GM12891 (cell line): ENCODE measurements around the gene ROCK2. TPM values are rescaled to one million over a fixed set of nuclear protein-coding genes. Genes with fewer than 3 reads are reported as not detected.

Experiments
- DNase-seq: peaks from one replicate; pipeline ENCODE4 v3.0.0; 2011; ENCODE audit warnings: low spot score; ENCODE audit not compliant: insufficient read length
- FAIRE-seq: peaks from 2 replicates; lab custom pipeline; 2011; peaks lifted over from hg19 to GRCh38; lab: Jason Lieb, UNC
- PAX5 ChIP-seq: IDR thresholded peaks from 2 replicates; pipeline ENCODE4 v1.6.1; 2011; ENCODE audit warnings: low read length, moderate library complexity, mild to moderate bottlenecking; ENCODE audit not compliant: insufficient read depth, severe bottlenecking
- POLR2A ChIP-seq: IDR thresholded peaks from 2 replicates; pipeline ENCODE4 v1.6.1; 2011; ENCODE audit warnings: low read depth, low read length, control low read depth
- POLR2AphosphoS5 ChIP-seq: IDR thresholded peaks from 2 replicates; pipeline ENCODE4 v1.6.1; 2011; ENCODE audit warnings: low read depth, low read length, control low read depth
- POU2F2 ChIP-seq: IDR thresholded peaks from 2 replicates; pipeline ENCODE4 v1.6.1; 2011; ENCODE audit warnings: low read depth, mild to moderate bottlenecking, control low read depth, low read length, moderate library complexity
- SPI1 ChIP-seq: IDR thresholded peaks from 2 replicates; pipeline ENCODE4 v1.6.1; 2011; ENCODE audit warnings: low read depth, low read length, control low read depth
- TAF1 ChIP-seq: IDR thresholded peaks from 2 replicates; pipeline ENCODE4 v1.6.1; 2011; ENCODE audit warnings: low read depth, low read length, control low read depth
- polyA plus RNA-seq: library from polyadenylated mRNA; unstranded; fragments of >200 nt; gene quantifications from one replicate; pipeline ENCODE4 v1.2.1, GENCODE V29; 2012; ENCODE audit warnings: low read depth, missing spikeins, inconsistent platforms; ENCODE audit not compliant: missing spikeins

The ROCK2 gene
- polyA plus RNA-seq = 4.5 TPM

DNA sequence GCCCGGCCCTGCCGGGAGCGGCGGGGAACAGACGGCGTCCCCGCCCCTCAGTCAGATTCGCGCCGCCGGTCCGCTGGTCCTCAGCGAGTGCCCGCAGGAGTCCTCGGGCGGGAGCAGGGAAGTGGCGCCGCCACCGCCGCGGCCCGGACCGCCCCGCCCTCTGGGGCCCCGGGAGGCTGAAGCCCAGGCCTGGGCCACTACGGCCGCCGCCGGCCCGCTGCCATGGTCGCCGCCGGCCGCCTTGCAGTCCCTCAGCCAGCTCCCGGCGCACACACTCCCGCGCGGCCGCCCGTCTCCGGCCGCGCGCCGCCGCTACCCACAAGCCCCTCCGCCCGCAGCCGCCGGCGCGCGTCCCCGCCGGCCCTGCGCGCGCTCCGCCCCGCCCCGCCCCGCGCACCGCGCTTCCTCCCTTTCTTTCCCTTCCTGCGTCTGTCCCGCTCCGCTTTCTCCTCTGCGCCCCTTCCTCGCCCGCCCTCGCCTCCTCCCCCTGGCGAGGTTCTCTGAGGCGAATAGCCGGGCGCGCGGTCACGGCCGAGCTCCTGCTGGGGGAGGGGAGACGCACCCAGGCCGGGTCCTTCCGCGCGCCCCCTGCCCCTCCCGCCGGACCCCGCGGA lies at the start of gene ROCK2:
Gene ROCK2 (minus strand): TSS at position 295 of the 614 bp plus-strand sequence. CDS start 500 bp downstream, outside the sequence.
- DNase-seq = peak; percentile 72
- peak; percentile 90 for FAIRE-seq
- no peak for TF ChIP-seq TAF1
- TF ChIP-seq POLR2A = no peak
- TF ChIP-seq SPI1 = 0 out of 2 replicates have a peak, but pooled peaks have one; percentile 21
- peak; percentile 69 for TF ChIP-seq PAX5
- TF ChIP-seq POU2F2 = no peak
- no peak for TF ChIP-seq POLR2AphosphoS5

DNA sequence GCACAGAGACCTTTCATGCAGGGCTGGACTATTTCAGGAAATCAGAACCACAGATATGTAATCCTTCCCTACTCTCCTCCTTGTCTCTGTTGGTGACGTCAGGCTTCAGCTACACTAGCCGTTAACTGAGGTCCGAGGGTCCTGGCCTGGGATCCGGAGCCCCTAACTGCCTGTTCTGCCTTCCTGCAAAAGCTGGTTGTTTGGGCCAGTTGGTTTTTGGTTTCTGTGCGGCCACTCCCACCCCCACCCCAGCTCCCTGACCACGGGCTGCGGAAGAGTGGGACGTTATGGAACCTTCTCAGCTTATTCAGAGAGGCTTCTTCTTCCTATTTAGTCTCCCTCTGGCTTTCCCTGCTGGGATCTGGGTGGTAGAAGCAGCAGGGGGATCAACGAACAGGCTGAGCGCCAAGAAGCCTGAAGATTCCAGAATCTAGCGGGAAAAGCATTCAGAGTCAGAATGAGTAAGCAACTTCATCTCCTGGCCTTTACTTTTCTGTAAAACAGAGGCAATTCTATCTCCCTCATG lies 49.3 kb upstream of the ROCK2 start:
- TF ChIP-seq POU2F2 (no peak), POLR2AphosphoS5 (no peak), TAF1 (no peak), POLR2A (no peak), SPI1 (no peak), PAX5 (no peak)
- FAIRE-seq = no peak

DNA sequence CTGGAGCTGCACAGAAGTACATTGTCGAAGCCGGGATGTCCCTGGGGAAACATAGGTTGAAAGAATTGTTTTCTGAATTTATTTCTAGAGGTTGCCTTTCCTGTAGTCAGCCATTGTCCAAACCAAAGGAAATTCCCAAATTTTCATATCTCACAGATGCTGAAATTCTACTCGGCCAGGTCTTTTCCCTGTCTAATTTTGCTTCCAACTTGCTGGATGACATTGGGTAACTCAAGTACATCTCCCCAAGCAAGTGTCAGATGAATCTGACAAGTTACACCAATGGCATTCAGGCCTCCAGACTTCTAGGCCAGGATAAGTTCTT lies 47.5 kb upstream of the ROCK2 start:
- DNase-seq (no peak), FAIRE-seq (no peak)
- TF ChIP-seq PAX5 = no peak
- TF ChIP-seq POLR2A = no peak
- TF ChIP-seq POLR2AphosphoS5 = no peak
- no peak for TF ChIP-seq SPI1
- no peak for TF ChIP-seq TAF1
- no peak for TF ChIP-seq POU2F2

More for the DNA sequence above, 49.3 kb upstream of the ROCK2 start:
- DNase-seq = no peak

DNA sequence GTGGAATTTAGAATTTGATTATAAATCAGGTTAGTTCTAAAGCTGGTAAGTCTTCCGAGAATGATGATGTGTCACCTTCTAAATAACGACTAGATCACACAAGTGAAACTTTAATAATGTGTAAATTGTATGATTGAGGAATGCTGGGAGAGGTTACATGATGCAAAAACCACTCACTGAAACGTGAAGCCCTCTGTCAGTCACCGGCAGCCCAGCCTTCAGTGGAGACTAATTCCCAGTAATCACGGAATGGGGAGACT lies 45.9 kb upstream of the ROCK2 start:
- no peak for TF ChIP-seq TAF1
- TF ChIP-seq POLR2A = no peak
- TF ChIP-seq PAX5 = no peak
- no peak for TF ChIP-seq POU2F2
- no peak for TF ChIP-seq SPI1
- no peak for TF ChIP-seq POLR2AphosphoS5
- FAIRE-seq = no peak
- no peak for DNase-seq

DNA sequence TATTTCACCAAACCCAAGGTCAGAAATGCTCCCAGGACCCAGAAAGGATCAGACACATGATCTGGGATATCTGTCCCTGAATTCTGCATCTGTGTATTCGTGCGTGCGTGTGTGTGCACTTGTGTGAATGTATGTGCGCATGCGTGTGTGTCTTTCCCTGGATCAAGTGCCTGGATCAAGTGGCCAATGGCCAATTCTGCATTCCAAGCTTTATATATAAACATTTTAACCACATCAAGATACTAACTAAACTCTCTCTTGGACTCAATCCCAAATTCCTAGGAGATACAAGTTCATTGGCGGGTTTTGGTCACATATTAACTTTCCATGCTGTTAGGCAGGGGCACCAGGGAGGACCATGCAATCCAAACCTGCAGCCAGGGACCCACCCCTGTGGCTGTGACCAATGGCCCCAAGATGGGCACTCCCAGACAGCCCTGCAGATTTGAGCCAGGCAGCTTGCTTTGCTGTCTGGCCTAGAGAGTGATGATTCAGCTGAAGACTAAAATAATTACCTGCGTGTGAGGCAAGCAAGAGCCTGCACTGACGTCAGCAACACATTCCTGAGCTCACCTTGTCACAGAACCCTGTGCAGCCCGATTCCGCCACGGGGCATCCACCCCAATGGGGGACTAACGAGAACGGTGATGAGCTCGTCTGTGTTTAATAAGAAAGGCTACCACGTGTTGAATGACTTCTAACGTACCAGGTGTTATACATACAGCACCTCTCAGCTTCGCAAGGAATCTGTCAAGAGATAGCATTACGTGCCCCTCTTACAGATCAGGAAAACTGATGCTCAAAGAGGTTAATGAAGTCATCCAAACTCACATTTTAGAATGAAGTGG lies 45.3 kb upstream of the ROCK2 start:
- DNase-seq (no peak), FAIRE-seq (no peak)
- TF ChIP-seq TAF1 (no peak), POU2F2 (no peak), PAX5 (no peak), SPI1 (no peak), POLR2A (no peak)

DNA sequence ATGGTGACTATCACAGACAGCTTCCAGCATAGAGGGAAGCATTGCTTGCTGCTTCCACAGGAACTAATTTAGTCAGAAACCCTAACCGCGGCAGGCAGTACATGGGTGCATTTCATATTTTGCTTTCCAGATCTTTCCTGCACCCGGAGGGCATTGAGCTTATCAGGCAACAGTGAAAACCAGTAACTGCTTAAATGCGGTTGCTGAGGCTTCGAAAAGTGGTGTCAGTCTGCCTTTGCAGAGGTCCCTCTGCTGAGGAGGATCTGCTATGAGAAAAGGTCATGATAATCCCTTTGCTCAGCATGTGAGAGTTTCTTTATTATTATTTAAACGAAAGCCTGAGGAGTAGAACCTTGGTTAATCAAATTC lies 44.6 kb upstream of the ROCK2 start:
- no peak for TF ChIP-seq POLR2AphosphoS5
- TF ChIP-seq SPI1 = no peak
- no peak for TF ChIP-seq TAF1
- DNase-seq (no peak), FAIRE-seq (no peak)

DNA sequence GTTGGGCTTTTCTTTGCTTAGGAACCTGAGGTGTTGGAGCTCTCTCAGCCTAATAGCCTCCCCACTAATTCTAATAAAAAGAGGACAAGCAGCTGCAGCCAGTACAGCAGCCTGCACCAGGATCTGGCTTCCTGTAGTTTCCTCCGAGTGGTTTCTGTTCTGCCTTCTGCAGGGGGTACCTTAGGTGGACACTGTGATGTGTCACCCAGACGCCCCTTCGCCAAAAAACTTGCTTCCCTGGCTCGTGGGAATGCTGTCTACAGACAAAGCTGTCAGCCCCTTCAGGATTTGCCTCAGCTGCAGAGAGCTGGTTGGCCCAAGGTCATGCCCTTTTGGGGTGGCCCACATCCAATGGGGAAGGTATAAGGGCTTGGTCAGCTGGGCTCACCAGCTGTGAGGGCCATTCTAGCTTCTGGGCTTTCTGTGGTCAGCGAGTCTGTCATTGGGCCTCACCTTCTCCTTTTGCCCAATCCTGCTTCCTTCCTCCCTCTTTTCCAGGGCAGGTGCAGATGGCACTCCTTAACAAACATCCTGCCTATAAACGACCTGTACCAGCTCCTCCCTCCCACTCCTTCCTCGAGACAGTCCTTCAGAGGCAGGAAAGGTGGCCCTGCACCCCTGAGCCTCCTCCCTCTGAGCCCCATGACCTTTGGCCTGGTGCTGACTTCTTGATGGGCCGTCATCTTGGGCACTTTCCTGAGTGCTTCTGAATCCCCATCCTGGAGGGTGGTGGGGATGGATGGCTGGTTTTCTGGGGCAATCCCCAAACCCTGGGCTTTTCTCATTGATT lies 44.0 kb upstream of the ROCK2 start:
- TF ChIP-seq POLR2A = no peak
- no peak for TF ChIP-seq TAF1
- TF ChIP-seq PAX5 = no peak
- no peak for TF ChIP-seq POU2F2
- no peak for TF ChIP-seq SPI1
- TF ChIP-seq POLR2AphosphoS5 = no peak
- DNase-seq = no peak
- FAIRE-seq = no peak

DNA sequence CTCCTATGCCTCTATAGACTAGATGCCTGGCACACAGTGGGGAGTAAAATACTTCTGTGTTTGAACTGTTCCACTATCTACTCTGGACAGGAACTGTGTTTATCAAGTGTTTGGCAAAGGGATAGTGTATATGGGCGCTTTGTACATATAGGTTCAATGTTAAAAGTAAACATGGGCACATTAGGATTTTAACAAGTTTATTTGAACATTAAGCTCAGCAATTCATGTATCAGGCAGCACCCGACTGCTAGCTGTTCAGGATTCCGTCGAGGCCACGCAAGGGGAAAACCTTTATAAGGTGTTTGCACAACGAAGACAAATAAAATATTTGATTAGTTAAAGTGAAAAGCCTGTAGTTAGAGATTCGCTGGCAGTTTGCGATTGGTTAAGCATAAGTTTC lies 43.4 kb upstream of the ROCK2 start:
- FAIRE-seq = no peak
- DNase-seq = no peak
- no peak for TF ChIP-seq POLR2AphosphoS5
- no peak for TF ChIP-seq TAF1
- TF ChIP-seq POLR2A = no peak
- TF ChIP-seq SPI1 = no peak

DNA sequence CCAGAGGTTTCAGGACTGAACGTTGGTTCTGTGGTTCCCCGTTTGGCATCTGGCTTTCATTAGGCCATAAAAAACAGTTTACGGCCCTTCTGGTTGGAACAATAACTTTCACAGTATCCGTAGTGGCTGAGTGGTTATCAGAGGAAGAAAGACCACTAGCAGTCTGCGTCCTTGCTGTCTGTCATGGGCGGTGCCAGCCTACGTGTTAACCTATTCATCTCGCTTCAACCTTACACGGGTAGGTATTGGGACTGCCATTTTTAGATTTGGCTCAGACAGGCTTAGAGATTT lies 42.6 kb upstream of the ROCK2 start:
- DNase-seq (no peak), FAIRE-seq (no peak)
- TF ChIP-seq POLR2AphosphoS5 = no peak
- TF ChIP-seq POLR2A = no peak
- TF ChIP-seq SPI1 = no peak
- TF ChIP-seq POU2F2 = no peak

DNA sequence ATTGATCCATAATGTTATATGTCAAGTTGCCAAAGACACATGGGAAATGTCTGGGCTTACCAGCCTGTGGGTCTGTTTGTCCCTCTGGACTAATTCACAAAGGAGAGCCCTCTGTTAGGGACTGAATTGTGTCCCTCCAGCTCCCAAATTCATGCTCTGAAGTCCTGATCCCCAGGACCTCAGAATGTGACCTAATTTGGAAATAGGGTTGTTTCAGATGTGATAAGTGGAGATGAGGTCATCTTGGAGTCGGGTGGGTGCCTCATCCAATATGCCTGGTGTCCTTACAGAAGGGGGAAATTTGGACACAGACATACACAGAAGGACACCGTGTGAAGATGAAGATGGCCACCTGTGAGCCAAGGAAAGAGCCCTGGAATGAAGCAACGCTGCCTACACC lies 41.4 kb upstream of the ROCK2 start:
- TF ChIP-seq POLR2A = no peak
- FAIRE-seq (no peak), DNase-seq (no peak)

DNA sequence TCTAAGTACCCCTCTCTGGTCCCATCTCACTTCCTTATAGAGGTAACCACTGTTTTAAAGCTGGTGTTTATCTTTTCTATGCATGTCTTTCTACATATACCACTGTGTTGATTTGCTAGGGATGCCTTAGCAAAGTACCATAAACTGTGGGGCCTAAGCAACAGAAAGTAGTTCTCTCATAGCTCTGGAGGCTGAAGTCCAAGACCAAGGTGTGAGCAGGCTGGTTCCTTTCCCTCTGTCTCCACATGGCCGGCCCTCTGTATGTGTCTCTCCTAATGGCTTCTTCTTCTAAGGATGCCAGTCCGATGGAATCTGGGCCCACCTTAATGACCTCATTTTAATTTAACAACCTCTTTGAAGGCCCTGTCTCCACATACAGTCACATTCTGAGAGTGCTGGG lies 40.8 kb upstream of the ROCK2 start:
- DNase-seq (no peak), FAIRE-seq (no peak)

More for the DNA sequence above, 40.8 kb upstream of the ROCK2 start:
- TF ChIP-seq PAX5 = no peak
